ENCODE measurements around the gene REPIN1.
"Not testable (repeated sequence)": the region's sequence is repeated elsewhere in the genome, so short reads cannot be mapped to it uniquely, and the experiment has no call there.

Gene REPIN1

GRCh38 chr7:150377635-150378034 is 9.0 kb downstream of the REPIN1 start:
- DNase-seq, result no peak

GRCh38 chr7:150378115-150378852 is 9.7 kb downstream of the REPIN1 start:
- peak; percentile 72 for DNase-seq

GRCh38 chr7:150378853-150379440 is 10.3 kb downstream of the REPIN1 start, which contains the start of gene ZNF775:
Gene ZNF775 (plus strand): TSS chr7:150379330. CDS start chr7:150388471, 9,141 bp downstream.
- DNase-seq, result peak; percentile 97

GRCh38 chr7:150379441-150380379 is 11.1 kb downstream of the REPIN1 start:
- peak; percentile 45 for DNase-seq

GRCh38 chr7:150380463-150380862 is 11.8 kb downstream of the REPIN1 start:
- no peak for DNase-seq

GRCh38 chr7:150381096-150381495 is 12.5 kb downstream of the REPIN1 start:
- DNase-seq, result no peak

GRCh38 chr7:150381785-150382122 is 13.1 kb downstream of the REPIN1 start:
- DNase-seq, result peak; percentile 13

- peak; percentile 27 for DNase-seq
These were observed 13.7 kb downstream of the REPIN1 start for GRCh38 chr7:150382123-150382843.

- DNase-seq, result no peak
These were observed 14.2 kb downstream of the REPIN1 start for GRCh38 chr7:150382844-150383225.

GRCh38 chr7:150383710-150384397 is 15.2 kb downstream of the REPIN1 start:
- peak; percentile 90 for DNase-seq

GRCh38 chr7:150384406-150385301 is 16.0 kb downstream of the REPIN1 start:
- DNase-seq, result peak; percentile 19

GRCh38 chr7:150385302-150385723 is 16.7 kb downstream of the REPIN1 start:
- peak; percentile 15 for DNase-seq

- DNase-seq, result not testable (repeated sequence)
These were observed 17.3 kb downstream of the REPIN1 start for GRCh38 chr7:150385884-150386283.

- no peak for DNase-seq
These were observed 19.7 kb downstream of the REPIN1 start for GRCh38 chr7:150388306-150388705.

GRCh38 chr7:150388709-150389531 is 20.3 kb downstream of the REPIN1 start:
- DNase-seq, result peak; percentile 86

- DNase-seq, result no peak
These were observed 20.9 kb downstream of the REPIN1 start for GRCh38 chr7:150389532-150389816.

- DNase-seq, result no peak
These were observed 21.6 kb downstream of the REPIN1 start for GRCh38 chr7:150390205-150390604.

- no peak for DNase-seq
These were observed 24.7 kb downstream of the REPIN1 start for GRCh38 chr7:150393325-150393724.

GRCh38 chr7:150396426-150396825 is 27.8 kb downstream of the REPIN1 start:
- DNase-seq, result no peak

GRCh38 chr7:150396851-150397260 is 28.2 kb downstream of the REPIN1 start:
- DNase-seq, result no peak

Data from femur (tissue), 1 donor.